Stimulated activated CD4-positive, alpha-beta T cell treated with anti-CD3 and anti-CD28 coated beads, Interleukin-12 subunit alpha, Interleukin-12 subunit beta, amount 100 ng/mL, for 4 hours (primary cell): Measurements from ENCODE around the gene CCM2.

ENCODE experiments used
- DNase-seq: peaks from one replicate; pipeline ENCODE4 v3.0.0-alpha.2; 2020

Gene CCM2

GRCh38 chr7:45000093-45001032 is at the start of gene CCM2:
CCM2 (plus strand) TSS chr7:45000201; CDS start chr7:45000334, 133 bp downstream.
- no peak for DNase-seq

DNA sequence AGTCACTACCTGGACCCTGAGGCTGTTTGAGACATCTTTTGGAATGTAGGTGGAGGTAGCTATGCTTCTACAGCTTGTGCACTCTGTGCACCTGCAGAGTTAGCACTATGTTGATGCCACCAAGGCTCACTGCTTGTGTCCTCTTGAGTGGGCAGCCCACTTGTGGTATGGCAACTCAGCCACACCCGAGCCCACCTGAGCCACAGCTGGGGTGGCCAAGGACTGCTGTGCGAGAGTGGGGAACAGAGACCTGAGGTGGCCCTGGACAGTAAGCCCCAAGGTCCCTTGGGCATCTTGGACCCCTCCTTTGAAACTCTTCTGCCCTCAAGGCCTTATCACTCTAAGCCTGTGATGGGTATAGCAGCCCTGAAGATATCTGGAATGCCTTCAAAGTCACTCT is 46.8 kb upstream of the CCM2 start:
- DNase-seq = no peak

- no peak for DNase-seq
Observed at GRCh38 chr7:44955733-44956132, 44.3 kb upstream of the CCM2 start.

- DNase-seq = no peak
Observed at GRCh38 chr7:44956157-44956766, 43.7 kb upstream of the CCM2 start.

DNA sequence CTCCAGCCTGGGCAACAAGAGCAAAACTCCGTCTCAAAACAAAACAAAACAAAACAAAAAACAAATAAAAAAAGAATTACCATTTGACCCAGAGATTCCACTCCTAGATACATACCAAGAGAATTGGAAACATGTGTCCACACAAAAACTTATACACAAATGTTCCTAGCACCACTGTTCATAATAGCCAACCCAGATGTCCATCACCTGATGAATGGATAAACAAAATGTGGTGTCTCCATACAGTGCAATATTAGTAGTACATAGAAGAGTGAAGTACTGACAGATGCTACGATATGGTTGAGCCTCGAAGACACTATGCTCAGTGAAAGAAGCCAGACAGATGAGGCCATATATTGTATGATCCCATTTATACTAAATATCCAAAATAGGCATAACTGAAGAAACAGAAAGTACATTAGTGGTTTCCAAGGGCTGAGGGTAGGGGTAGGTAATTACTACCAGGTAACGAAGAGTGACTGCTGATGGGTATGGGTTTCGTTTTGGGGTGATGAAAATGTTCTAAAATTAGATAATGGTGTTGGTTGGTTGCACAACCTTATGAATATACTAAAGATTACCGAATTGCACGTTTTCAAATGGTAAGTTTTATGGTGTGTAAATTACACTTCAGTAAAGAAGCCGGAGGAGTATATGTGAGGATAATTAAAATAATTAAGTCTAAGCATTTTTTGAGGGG is 41.2 kb upstream of the CCM2 start:
- DNase-seq = no peak

DNA sequence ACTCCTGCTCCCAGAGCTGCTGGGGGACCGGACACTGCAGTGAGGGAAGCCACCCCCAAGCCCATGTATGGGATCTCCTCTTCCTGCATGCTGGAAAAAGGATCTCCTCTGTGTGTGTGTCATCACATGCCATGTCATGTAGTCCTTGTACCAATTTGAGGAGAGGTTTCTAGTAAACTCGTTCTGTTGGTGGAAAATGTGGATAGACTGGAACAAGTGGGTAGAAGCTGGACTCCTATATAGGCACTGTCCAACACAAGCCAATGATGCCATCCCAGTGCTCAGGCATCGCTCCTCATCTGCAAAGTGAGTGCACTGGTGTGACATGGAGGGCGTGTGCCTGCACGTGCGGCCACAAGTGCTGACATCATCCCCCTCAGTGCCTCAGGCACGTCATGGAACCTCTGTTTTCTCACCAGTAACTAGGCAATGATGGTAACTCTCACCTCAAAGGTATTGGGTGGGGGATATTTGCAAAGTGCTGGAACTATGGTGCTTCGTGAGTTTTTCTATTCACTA is 40.5 kb upstream of the CCM2 start:
- DNase-seq = no peak

DNA sequence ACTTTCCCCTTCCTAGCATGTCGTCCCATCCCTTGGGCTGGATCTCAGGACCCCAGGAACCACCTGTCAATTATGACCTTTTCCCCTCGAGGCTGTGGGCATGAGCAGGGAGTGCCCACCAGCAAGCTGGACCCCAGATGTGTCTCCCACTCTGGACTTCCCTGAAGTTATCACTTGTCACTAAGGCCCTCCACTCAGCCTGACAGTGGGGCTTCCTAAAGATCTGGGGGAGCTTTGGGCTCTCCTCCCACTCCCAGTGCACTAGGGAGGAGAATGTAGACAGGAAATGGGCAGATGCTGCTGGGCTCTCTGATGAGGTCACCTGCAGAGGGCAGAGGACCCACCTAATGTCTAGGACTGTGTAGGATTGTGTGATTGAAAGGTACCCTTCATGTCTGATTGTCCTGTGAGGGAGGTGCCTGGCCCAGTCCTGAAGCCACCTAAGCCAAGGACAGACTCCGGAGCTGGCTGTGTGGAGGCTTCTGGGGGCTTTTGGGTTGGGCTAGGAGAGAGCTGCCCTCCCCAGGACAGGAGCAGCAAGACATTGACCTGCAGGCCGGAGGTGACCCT is 39.9 kb upstream of the CCM2 start:
- DNase-seq = no peak

DNA sequence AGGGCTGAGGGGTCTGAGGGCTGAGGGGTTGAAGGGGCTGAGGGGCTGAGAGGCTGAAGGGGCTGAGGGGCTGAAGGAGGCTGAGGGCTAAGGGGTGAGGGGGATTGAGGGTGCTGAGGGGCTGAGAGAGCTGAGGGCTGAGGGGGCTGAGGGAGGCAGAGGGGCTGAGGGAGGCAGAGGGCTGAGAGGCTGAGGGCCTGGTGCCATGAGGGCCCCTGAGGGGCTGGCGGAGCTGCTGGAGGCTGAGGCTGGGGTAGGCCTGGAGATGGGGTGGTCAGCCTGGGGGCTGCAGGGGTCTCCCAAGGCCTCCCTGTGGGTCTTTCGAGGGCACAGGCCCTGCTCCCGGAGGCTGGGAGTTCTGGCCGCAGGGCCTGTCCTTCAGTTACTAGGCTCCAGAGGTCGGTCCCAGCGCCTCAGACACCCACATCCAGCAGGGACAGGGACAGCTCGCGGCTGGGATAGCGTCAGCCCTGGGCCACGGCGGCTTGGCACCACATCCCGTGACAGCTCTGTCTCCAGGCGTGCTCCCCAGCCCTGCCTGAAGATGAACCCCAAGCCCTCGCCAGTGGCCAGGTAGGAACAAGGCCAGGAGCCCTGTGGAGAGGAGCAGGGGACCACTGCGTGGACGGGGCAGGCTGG is 38.0 kb upstream of the CCM2 start:
- DNase-seq = no peak

GRCh38 chr7:44962483-44963251 is 37.3 kb upstream of the CCM2 start:
- no peak for DNase-seq

- DNase-seq = no peak
Observed at GRCh38 chr7:44963364-44964290, 36.4 kb upstream of the CCM2 start.

DNA sequence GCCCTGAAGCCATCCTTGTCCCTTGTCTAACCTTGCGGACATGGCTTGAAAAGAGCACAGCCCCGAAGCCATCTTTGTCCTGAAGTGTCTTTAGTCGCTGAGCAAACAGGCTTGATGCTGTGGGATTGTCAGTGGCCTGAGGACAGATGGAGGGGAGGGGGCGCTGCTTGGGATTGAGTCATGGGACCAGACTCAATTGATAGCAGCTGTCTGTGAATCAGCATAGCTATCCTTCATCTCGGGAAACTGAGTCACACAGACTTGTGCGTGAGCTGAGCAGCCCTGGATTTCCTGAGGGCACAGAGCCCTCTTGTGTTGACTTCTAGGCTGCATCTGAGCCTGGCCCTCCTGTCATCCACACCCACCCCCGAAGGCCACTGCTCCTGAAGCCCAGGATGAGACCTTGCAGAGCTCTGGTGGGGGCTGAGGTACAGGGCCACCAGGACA is 35.6 kb upstream of the CCM2 start:
- DNase-seq = no peak

DNA sequence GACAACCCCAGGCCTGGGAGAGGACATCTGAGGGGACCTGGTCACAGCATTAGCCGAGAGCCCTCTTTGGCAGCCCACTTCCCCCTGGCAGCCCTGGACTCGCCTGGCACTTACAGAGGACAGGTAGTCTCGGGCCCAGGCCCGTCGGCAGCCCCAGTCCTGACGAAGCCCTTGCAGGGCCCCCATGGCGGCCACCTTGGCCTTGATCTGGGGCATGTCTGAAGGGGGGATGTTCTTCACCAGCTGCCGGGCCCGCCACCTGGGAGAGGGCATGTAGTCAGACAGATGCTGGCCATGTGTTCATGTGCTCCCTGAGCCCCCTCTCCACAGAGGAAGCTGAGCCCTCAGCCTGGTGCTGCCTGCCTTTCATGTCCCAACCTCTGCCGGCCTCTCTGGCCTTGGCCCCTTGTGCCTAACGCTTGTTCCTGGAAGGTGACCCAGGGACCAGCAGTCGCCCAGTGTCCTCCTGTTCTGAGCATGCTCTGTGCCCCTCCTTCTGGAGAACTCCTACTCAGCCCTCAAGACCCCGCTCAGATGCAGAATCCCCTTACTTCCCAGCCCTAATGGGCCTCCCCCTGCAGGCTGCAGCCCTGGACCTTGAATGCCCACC is 35.1 kb upstream of the CCM2 start:
- no peak for DNase-seq

- no peak for DNase-seq
Observed at GRCh38 chr7:44965441-44965903, 34.5 kb upstream of the CCM2 start.

- DNase-seq = no peak
Observed at GRCh38 chr7:44965937-44966730, 33.9 kb upstream of the CCM2 start.

DNA sequence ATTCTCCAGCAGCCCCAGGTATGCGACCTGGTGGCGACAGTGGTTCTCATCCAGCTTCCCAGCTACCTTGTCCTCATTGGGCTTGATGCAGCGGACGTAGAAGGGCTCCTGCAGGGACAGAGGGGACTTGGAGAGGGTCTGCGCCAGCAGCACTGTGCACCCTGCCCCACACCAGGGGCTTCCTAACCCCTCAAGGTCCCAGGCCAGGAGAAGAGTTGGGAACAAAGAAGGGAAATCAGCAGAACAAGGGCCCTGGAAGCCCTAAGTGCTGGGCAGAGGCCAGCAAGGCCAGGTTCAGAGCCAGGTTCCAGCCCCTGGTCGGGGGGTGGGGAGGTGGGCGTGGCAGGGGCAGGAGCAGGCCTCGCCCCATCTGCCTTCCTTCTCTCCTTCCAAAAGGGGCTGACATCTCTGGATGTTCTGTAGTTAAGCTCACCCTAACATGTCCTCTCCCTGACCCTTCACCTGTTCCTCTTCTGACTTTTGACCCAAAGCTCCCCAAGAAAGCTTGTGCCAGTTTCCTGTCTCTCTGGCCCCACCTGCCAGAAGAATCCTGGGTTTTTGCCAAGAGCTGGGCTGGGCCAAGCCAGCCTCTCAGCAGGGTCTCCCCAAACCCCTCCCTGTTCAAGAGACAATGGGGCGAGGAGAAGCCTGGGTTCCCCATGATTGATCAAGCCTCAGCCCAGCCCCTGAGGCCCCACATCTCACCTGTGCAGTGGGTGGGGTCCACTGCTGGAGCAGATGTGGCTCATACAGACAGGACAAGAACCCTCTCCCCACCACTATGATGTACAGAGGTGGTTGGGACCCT is 33.1 kb upstream of the CCM2 start:
- DNase-seq = no peak

DNA sequence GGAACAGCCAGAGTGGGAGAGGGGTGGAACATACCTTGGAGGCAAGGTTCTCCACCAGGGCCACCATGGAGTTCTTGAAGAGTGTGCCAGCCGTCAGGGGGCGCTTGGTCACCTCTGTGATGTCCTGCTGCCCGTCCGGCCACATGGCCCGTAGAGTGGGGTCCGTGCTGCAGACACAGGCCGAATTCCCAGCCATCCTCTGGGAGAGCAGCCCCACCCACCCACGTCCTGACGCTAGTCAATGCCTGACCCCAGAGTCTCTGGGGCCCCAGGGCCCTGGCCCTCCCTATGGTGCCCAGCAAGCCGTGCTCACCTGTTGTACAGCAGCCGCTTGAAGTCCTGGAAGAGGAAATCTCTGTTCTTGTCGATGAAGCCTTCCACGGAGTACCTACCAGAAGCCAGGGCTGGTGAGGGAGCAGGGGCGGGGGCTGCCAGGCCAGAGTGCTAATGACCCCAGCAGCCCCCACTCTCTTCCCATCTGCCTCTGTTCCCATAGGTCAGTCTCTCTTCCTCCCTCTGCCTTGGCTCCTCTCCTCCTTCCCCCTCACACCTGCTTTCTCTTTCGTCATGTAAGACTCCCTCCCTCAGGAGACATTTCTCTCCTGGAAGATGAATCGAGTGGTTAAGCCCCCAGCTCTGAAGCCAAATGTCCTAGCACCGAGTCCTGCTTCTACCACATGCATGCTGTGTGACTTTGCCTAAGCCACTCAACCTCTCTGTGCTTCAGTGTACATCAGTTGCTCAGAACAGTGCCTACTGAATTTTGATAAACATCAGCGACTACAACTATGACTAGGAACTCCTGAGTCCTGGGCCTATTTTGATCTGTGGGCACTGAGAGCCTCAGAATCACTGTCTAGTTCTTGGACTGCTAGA is 32.2 kb upstream of the CCM2 start:
- no peak for DNase-seq

DNA sequence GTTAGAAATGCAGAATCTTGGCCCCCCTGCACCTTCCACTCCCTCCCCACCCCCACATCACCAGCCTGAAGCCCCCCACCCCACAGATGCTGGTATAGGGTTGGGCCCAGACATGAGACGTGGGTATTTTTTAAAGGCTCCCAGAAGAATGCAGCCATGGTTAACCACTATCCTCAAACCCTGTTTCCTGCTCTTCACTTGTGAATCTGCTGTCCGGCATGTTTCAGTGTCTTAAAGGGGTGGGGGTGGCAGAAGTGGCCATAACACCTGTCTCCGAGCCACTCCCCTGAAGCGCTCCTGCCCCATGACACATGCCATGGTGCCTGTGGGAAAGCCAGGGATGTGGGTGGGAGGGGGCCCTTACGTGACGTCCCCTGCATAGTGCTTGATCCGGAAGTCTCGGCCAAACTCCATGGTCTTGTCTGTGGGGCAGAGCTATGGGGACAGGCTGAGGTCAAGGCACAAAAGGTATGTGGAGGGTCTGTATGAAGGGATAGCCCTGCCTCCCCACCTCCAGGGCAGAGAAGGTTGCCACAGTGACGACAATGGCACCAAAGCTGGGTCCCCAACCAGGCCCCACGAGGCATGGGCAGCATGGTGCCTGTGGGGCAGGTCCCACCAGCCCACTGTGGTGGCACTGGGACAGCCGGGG is 30.8 kb upstream of the CCM2 start:
- DNase-seq = no peak
